HG03103 (cell line): ENCODE data around the gene RPS4Y1.

Experiments used
- ATAC-seq: cut with Tn5 transposase; IDR thresholded peaks from one replicate; pipeline ENCODE4 v1.9.1; 2021; ENCODE audit warnings: low read depth; ENCODE audit not compliant: unreplicated experiment

RPS4Y1 gene

GRCh38 chrY:2874211-2874610 is 32.8 kb downstream of the RPS4Y1 start:
- no peak for ATAC-seq

GRCh38 chrY:2883561-2883960 is 42.2 kb downstream of the RPS4Y1 start:
- ATAC-seq: no peak

GRCh38 chrY:2885880-2886279 is 44.5 kb downstream of the RPS4Y1 start:
- ATAC-seq: no peak

- ATAC-seq: no peak
Measured at GRCh38 chrY:2887386-2887785, 46.0 kb downstream of the RPS4Y1 start.

DNA sequence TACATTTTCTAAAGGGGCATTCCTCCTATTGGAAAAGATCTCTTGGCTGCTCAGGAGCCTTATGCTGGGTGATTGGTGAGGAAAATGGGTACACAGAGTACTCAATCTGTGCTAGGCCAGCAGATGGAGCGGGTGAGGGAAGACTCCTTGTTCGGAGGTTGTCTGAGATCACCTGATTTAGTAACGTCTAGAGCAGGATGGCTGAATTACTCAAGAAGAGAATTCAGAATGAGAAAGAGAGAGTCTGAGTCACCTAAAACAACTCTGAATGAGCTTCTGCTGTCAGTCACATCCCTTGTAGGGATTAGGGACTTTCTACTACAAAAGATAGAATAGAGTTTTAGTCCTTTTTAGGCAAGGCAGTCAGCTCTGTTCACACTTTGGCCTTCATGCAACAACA is 46.6 kb downstream of the RPS4Y1 start:
- peak; percentile 64 for ATAC-seq

DNA sequence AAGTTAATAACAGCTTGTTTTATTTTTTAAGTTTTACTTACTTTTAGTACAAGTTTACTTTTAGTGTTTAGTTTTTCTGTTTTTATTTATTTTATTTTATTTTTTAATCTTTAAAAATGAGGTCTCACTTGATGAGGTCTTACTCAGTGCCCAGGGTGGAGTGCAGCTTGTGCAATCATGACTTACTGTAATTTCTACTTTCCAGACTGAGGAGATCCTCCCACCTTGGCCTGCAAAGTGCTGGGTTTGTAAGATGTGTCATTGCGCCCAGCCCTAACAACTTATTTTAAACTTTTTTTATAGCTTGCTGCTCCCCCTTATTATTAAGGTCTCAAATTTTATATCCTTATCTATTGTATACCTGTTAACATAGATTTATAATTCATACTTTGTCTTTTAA is 52.1 kb downstream of the RPS4Y1 start:
- ATAC-seq: no peak

DNA sequence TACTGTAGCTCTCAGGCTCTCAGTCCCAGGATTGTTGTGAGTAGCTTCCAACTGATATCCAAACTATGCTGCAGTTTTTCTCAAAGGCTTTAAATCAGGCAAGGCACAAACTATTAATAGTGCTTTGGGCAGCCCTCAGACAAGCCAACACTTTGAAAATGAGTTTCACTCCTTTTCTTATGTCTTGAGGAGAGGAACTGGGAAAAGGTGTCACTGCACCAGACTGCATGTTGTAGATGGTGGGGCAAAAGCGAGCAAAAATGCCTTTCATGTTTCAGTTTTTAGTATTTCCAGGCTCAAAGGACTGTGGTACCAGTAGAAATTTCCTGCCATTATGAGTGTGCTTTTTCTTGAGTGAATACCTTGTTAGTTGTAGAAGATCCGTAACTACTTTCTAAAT is 54.6 kb downstream of the RPS4Y1 start:
- ATAC-seq: peak; percentile 80

GRCh38 chrY:2907356-2907755 is 66.0 kb downstream of the RPS4Y1 start:
- ATAC-seq: no peak

DNA sequence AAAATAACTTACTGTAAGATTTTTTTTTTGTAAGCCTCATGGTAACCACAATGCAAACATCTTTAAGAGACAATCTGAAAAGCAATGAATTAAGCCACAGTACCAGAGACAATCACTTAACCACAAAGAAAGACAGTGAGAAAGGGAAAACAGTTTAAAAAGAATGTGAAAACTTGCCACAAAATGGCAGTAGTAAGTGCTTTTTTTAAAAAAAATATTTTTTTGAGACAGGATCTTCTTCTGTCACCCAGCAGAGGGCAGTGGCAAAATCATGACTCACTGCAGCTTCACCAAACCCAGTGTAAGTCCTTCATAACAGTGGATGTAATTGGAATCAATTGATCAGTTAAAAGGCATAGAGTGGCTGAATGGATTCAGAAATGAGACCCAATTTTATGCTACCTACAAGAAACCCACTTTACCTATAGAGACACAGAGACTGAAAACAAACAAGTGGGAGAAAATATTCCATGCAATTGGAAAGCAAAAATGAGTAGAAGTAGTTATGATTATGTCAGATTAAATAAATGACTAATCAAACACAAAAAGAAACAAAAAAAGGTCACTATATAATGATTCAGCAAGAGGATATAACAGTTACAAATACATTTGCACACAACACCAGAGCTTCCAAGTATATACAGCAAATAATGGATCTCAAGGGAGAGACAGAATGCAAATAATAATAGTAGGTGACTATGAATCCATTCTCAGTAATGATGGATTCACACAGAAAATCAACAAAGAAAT is 71.8 kb downstream of the RPS4Y1 start:
- no peak for ATAC-seq
